ENCODE results near the gene ASAP3.

GRCh38 chr1:23423415-23424292 lies 60.3 kb downstream of the ASAP3 start:
- no peak for TF ChIP-seq CTCF (IDR thresholded peaks at IDR 0.05; ENCODE audit: insufficient read depth, low read depth, low read length)
- TF ChIP-seq EZH2 (IDR thresholded peaks at IDR 0.05; ENCODE audit: insufficient read depth, low read length), result no peak
